IMR-90 (cell line): ENCODE results near the gene MRPS34. TPM values are rescaled to one million over a fixed set of nuclear protein-coding genes. Genes with fewer than 3 reads are reported as not detected.

Experiments used
- ATAC-seq: fragments of 200-7000 bp; cut with Tn5 transposase; 2 replicates; pipeline ENCODE4 v1.9.1; 2020; ENCODE audit warnings: low read depth, mild to moderate bottlenecking, moderate library complexity
- BruUV-seq: library from RNA; stranded (reverse); fragments of 400-500 nt; replicated peaks from 2 replicates; lab custom pipeline; 2021; lab: Mats Ljungman, UMichigan
- CTCF ChIA-PET: fragments of 300-600 bp; formaldehyde crosslinking; extraction: SDS; loops from one replicate; lab custom pipeline; 2021; ENCODE audit warnings: antibody characterized with exemption; lab: Yijun Ruan, JAX
- POLR2A ChIA-PET: fragments of 300-600 bp; sonication (Branson Sonifier 250); formaldehyde crosslinking; loops from one replicate; lab custom pipeline; 2022; ENCODE audit warnings: antibody characterized with exemption; ENCODE audit not compliant: unreplicated experiment; lab: Charles Lee
- DNase-seq: peaks from one replicate; pipeline ENCODE4 v3.0.0; 2013
- H2AFZ ChIP-seq: replicated peaks from 2 replicates; pipeline ENCODE3; 2013; ENCODE audit warnings: low read length, mild to moderate bottlenecking; ENCODE audit not compliant: poor library complexity
- H2AK5ac ChIP-seq: 2 replicates; pipeline ENCODE4 v1.6.1; 2013; ENCODE audit warnings: low read depth, low read length, inconsistent platforms
- H2AK9ac ChIP-seq: replicated peaks from 2 replicates; pipeline ENCODE3; 2013; ENCODE audit warnings: mild to moderate bottlenecking, low read depth, low read length, moderate library complexity; ENCODE audit not compliant: poor library complexity
- H2BK120ac ChIP-seq: 2 replicates; pipeline ENCODE4 v1.6.1; 2013; ENCODE audit warnings: low read depth, low read length, inconsistent platforms
- H2BK15ac ChIP-seq: 3 replicates; pipeline ENCODE4 v1.6.1; 2013; ENCODE audit warnings: low read depth, low read length, inconsistent platforms
- H2BK20ac ChIP-seq: 2 replicates; pipeline ENCODE4 v1.6.1; 2013; ENCODE audit warnings: low read depth, mild to moderate bottlenecking, inconsistent platforms, low read length, moderate library complexity
- H2BK5ac ChIP-seq: 2 replicates; pipeline ENCODE4 v1.6.1; 2013; ENCODE audit warnings: mild to moderate bottlenecking, low read depth, low read length, inconsistent platforms; ENCODE audit not compliant: poor library complexity, severe bottlenecking
- H3K14ac ChIP-seq: replicated peaks from 2 replicates; pipeline ENCODE4 v1.6.1; 2013; ENCODE audit warnings: low read depth, low read length, inconsistent platforms
- H3K18ac ChIP-seq: 2 replicates; pipeline ENCODE4 v1.6.1; 2013; ENCODE audit warnings: low read depth, low read length, control low read depth
- H3K23ac ChIP-seq: 2 replicates; pipeline ENCODE4 v1.6.1; 2013; ENCODE audit warnings: low read depth, low read length, inconsistent platforms
- H3K27ac ChIP-seq: 2 replicates; pipeline ENCODE4 v1.5.1; 2013; ENCODE audit warnings: mild to moderate bottlenecking, control low read depth, low read length; ENCODE audit not compliant: insufficient read depth
- H3K27me3 ChIP-seq: 2 replicates; pipeline ENCODE4 v1.6.1; 2013; ENCODE audit warnings: low read length; ENCODE audit not compliant: control insufficient read depth, insufficient read depth
- H3K36me3 ChIP-seq: 2 replicates; pipeline ENCODE4 v1.6.1; 2013; ENCODE audit warnings: low read length, mixed read lengths; ENCODE audit not compliant: control insufficient read depth, insufficient read depth
- H3K4ac ChIP-seq: 2 replicates; pipeline ENCODE4 v1.6.1; 2013; ENCODE audit warnings: low read depth, low read length, inconsistent platforms
- H3K4me1 ChIP-seq: 2 replicates; pipeline ENCODE4 v1.6.1; 2013; ENCODE audit warnings: low read length, mixed read lengths; ENCODE audit not compliant: control insufficient read depth, insufficient read depth
- H3K4me2 ChIP-seq: 2 replicates; pipeline ENCODE4 v1.6.1; 2013; ENCODE audit warnings: low read depth, mild to moderate bottlenecking, control low read depth, low read length, moderate library complexity
- H3K4me3 ChIP-seq: 2 replicates; pipeline ENCODE4 v1.5.1; 2013; ENCODE audit warnings: low read depth, mild to moderate bottlenecking, control low read depth, low read length, moderate library complexity; ENCODE audit not compliant: insufficient read depth
- H3K56ac ChIP-seq: 2 replicates; pipeline ENCODE4 v1.6.1; 2013; ENCODE audit warnings: low read length, inconsistent platforms; ENCODE audit not compliant: insufficient read depth; ENCODE audit errors: extremely low read depth
- H3K79me1 ChIP-seq, 2 experiments: 2 replicates each; pipeline ENCODE4 v1.6.1; 2013; ENCODE audit warnings: low read length in 2 of 2, inconsistent platforms in 1 of 2, low read depth in 1 of 2
- H3K9ac ChIP-seq: 2 replicates; pipeline ENCODE4 v1.6.1; 2013; ENCODE audit warnings: low read depth, low read length, control low read depth
- H3K9me1 ChIP-seq: 2 replicates; pipeline ENCODE4 v1.6.1; 2013; ENCODE audit warnings: low read length, inconsistent platforms; ENCODE audit not compliant: insufficient read depth
- H3K9me3 ChIP-seq: 2 replicates; pipeline ENCODE4 v1.6.1; 2013; ENCODE audit warnings: low read length; ENCODE audit not compliant: control insufficient read depth, insufficient read depth
- H4K20me1 ChIP-seq: 2 replicates; pipeline ENCODE4 v1.6.1; 2013; ENCODE audit warnings: low read length, inconsistent platforms; ENCODE audit not compliant: insufficient read depth
- H4K5ac ChIP-seq: 2 replicates; pipeline ENCODE4 v1.6.1; 2013; ENCODE audit warnings: mild to moderate bottlenecking, low read depth, low read length, control low read depth
- H4K8ac ChIP-seq, 2 experiments: 2 replicates each; pipeline ENCODE4 v1.6.1; 2013; ENCODE audit warnings: low read depth in 2 of 2, low read length in 2 of 2, control low read depth in 1 of 2, inconsistent platforms in 1 of 2
- H4K91ac ChIP-seq: 2 replicates; pipeline ENCODE4 v1.6.1; 2013; ENCODE audit warnings: low read depth, low read length, inconsistent platforms; ENCODE audit not compliant: insufficient read depth
- CEBPB ChIP-seq: IDR thresholded peaks from 2 replicates; pipeline ENCODE4 v1.6.1; 2012; ENCODE audit warnings: low read depth, low read length, improper control_type of control experiment
- ELK1 ChIP-seq: fragments of 150-350 bp; IDR thresholded peaks from 2 replicates; pipeline ENCODE4 v1.6.1; 2016; ENCODE audit warnings: low read depth, mild to moderate bottlenecking, low read length, moderate library complexity, borderline replicate concordance
- FOS ChIP-seq: fragments of 150-350 bp; IDR thresholded peaks from 2 replicates; pipeline ENCODE4 v1.6.1; 2016; ENCODE audit warnings: low read depth, low read length
- RAD21 ChIP-seq: IDR thresholded peaks from 2 replicates; pipeline ENCODE4 v1.6.1; 2012; ENCODE audit warnings: low read length, improper control_type of control experiment
- RCOR1 ChIP-seq: IDR thresholded peaks from 2 replicates; pipeline ENCODE4 v1.6.1; 2012; ENCODE audit warnings: mild to moderate bottlenecking, low read length, improper control_type of control experiment; ENCODE audit not compliant: insufficient replicate concordance
- WGBS, 2 experiments: methylation state at CpG; one replicate each; pipeline versions ENCODE4 v1.1.5 to v1.1.7; 2013; ENCODE audit warnings: missing lambda C conversion rate in 2 of 2; ENCODE audit not compliant: insufficient read length in 1 of 2; ENCODE audit errors: extremely low coverage in 2 of 2; 5-methylcytosine and 5-hydroxymethylcytosine counted together
- dilution Hi-C: fragments of 300-500 bp; cut with HindIII; formaldehyde crosslinking; loops from one replicate; pipeline ENCODE4 v1.14.3; 2018; ENCODE audit warnings: low sequenced_read_pairs; ENCODE audit not compliant: unreplicated experiment
- in situ Hi-C: fragments of 300-500 bp; cut with MboI; formaldehyde crosslinking; loops from 3 replicates; pipeline ENCODE4 v1.14.3; 2019; ENCODE audit warnings: low sequenced_read_pairs, inconsistent platforms, mixed read lengths
- intact Hi-C: fragments of 100-400 bp; cut with micrococcal nuclease; formaldehyde crosslinking; loops from 2 replicates; pipeline ENCODE4 v1.10.0; 2022
- polyA plus RNA-seq, 3 experiments: library from polyadenylated mRNA; depleted of rRNA; stranded (reverse); fragments of >200 nt; gene quantifications; 2 replicates each; pipeline ENCODE4 v1.2.3, GENCODE V29; 2012; ENCODE audit warnings: low replicate concordance in 1 of 3
- total RNA-seq: library from RNA; depleted of rRNA; stranded (reverse); fragments of >200 nt; gene quantifications from 2 replicates; pipeline ENCODE4 v1.2.3, GENCODE V29; 2012

Gene MRPS34
- total and polyA plus RNA-seq, 2 of the 4 experiments (the other 2 are of a cell fraction), result 68.5 to 80.4 TPM

DNA sequence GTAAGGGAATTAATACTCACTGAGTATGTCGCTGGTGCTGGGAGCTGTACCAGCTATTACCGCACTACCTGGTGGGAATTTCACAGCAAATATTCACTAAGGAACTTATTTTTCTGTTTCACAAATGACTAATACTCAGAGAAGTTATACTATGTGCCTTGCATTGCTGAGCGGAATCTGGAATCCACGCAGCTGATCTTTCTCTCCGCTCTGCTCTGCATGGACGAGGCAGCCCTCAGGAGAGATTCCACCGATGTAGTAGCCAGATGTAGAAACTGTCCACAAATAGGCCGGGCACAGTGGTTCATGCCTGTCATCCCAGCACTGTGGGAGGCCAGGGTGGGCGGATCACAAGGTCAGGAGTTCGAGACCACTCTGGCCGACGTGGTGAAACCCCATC is 18.7 kb downstream of the MRPS34 start:
- no peak overlapping the region for H2AK9ac ChIP-seq
- ChIA-PET CTCF (interaction anchor here (0.7 kb wide), 1 partner anchor 197 kb away, joined by 4 read pairs; no protein-coding TSS in a partner anchor), POLR2A (no interaction called here)
- no peak overlapping the region for H3K23ac ChIP-seq
- H3K14ac ChIP-seq, result no peak overlapping the region
- no peak overlapping the region for H2BK120ac ChIP-seq
- H3K79me1 ChIP-seq, result peaks cover 4 to 21% of the 10 kb centered on the region in 2 experiments; a peak in 2 of 4 replicates
- BruUV-seq, result no TSS peak
- H3K27ac ChIP-seq, result no peak overlapping the region
- DNase-seq (no peak), ATAC-seq (no peak)
- no peak overlapping the region for H2AFZ ChIP-seq
- WGBS, 2 experiments, result 98% methylated on average over 6 of the region's 12 CpGs; no CpG with 5 or more reads in 1 of the 2 experiments
- TF ChIP-seq RAD21 (no peak), CEBPB (no peak), RCOR1 (no peak), FOS (no peak), ELK1 (no peak)
- no peaks in the 10 kb centered on the region for H3K4me1 ChIP-seq
- peaks cover 6% of the 10 kb centered on the region; the same call in 1 of the 2 replicates for H3K9me1 ChIP-seq
- no peak overlapping the region for H3K18ac ChIP-seq
- H3K9me3 ChIP-seq, result no peaks in the 10 kb centered on the region
- no peak overlapping the region for H4K91ac ChIP-seq
- peaks cover 4% of the 10 kb centered on the region; the same call in 1 of the 2 replicates for H4K20me1 ChIP-seq
- peaks cover 57% of the 10 kb centered on the region for H3K36me3 ChIP-seq
- no peak overlapping the region for H2BK5ac ChIP-seq
- no peak overlapping the region for H2BK15ac ChIP-seq
- H2BK20ac ChIP-seq, result no peak overlapping the region
- no peak overlapping the region for H3K9ac ChIP-seq
- H4K5ac ChIP-seq, result no peak overlapping the region
- dilution Hi-C loops, result no loop called here
- intact Hi-C loops, result no loop called here
- H4K8ac ChIP-seq, result no peak overlapping the region
- H2AK5ac ChIP-seq, result no peak overlapping the region
- H3K27me3 ChIP-seq, result no peaks in the 10 kb centered on the region
- H3K56ac ChIP-seq, result no peak overlapping the region
- no peak overlapping the region for H3K4me2 ChIP-seq
- H3K4me3 ChIP-seq, result no peak overlapping the region
- in situ Hi-C loops, result no loop called here
- H3K4ac ChIP-seq, result no peak overlapping the region
